NCI-H2029 (cell line): ENCODE data around the gene TRAF7.
"Not testable (repeated sequence)": the region's sequence is repeated elsewhere in the genome, so short reads cannot be mapped to it uniquely, and the experiment has no call there.

Experiments
- DNase-seq: peaks from one replicate; lab custom pipeline; 2025; lab: John Stamatoyannopoulos, UW

TRAF7 gene

DNA sequence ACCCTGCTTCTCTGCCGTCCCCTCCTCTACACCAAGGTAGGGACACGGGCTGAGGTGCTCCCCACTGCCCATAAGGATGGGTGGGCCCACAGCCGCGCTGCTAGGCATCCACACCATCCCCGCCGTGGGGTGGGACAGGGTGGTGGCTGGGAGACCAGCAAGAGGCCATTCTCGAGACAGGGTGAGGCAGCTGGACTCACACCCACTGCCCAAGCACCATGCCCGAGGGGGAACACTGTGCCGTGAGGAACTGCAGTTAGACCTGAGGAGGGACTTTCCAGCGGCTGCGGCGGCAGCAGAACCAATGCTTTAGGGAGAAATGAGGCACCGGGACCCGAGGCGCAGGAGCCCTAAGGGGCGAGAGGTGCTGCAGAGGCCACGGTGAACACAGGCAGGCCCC is 33.2 kb upstream of the TRAF7 start:
- no peak for DNase-seq

DNA sequence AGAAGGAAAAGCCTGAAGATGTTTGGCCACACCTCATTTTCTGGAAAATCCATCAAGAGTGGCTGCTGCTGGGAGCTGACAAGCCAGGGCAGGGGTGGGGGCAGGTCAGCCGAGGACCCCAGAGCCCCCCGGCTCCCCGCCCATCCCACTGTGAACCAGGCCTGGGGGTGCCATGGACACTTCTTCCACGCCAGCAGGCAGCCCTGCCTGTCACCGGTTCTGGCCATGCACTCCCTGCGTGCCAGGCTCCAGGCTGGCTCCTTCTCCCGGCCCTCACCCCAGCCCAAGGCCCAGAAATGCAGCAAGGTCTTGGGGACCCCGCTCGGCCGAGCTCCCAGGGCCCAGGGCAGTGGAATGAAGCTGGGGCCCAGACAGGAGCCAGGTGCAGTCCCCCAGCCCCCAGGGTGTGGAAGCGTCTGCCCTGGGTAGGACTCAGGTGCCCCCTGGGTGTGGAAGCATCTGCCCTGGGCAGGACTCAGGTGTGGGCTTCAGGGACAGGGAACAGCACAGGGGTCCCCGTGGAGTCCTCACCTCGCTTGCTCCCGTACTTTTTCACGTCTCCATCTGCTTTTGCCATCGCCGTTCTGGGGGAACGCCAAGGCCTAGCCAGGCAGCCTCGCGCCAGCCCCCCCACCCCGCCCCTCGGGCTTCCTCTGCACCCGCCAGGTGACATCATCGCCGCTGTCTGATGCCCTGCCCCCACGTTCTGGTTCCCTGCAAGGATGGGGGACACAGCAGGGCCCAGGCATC is 32.5 kb upstream of the TRAF7 start:
- DNase-seq = not testable (repeated sequence)

DNA sequence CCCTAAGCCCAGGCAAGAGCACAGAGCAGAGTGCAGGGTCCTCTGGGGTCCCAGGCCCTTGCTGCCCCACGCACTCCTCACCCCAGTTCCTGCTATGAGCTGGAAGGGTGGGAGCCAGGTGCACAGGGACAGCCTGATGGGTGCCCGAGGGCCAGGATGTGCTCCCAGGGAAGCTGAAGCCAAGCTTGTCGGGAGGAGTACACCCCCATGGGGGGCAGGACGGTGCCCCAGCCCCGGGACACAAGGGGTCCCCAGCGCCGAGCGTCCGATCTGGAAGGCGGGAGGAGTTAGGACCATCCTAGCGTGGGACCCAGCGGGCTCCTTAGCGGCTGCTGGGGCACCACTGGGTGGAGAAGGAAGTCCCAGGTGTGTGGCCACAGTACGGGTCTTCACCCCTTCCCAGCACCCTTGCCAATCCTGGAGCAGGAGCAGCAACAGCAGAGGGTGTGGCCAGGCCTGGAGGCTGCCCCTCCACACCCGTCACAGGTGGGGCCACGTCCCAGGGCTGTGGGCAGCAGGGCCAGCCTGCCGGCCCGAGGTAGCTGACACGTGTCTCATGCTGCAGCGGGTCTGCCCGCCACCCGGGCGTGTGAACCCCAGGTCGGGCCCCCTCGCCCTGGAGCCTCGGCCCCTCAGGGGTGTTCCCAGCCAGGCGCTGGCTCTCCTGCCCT is 31.7 kb upstream of the TRAF7 start:
- DNase-seq = not testable (repeated sequence)

- DNase-seq = not testable (repeated sequence)
Measured at GRCh38 chr16:2124377-2124693, 31.2 kb upstream of the TRAF7 start.

- not testable (repeated sequence) for DNase-seq
Measured at GRCh38 chr16:2124694-2125444, 30.7 kb upstream of the TRAF7 start.

GRCh38 chr16:2125609-2126008 is 30.0 kb upstream of the TRAF7 start:
- not testable (repeated sequence) for DNase-seq

- not testable (repeated sequence) for DNase-seq
Measured at GRCh38 chr16:2126161-2126743, 29.3 kb upstream of the TRAF7 start.

GRCh38 chr16:2126928-2127556 is 28.5 kb upstream of the TRAF7 start:
- DNase-seq = not testable (repeated sequence)

DNA sequence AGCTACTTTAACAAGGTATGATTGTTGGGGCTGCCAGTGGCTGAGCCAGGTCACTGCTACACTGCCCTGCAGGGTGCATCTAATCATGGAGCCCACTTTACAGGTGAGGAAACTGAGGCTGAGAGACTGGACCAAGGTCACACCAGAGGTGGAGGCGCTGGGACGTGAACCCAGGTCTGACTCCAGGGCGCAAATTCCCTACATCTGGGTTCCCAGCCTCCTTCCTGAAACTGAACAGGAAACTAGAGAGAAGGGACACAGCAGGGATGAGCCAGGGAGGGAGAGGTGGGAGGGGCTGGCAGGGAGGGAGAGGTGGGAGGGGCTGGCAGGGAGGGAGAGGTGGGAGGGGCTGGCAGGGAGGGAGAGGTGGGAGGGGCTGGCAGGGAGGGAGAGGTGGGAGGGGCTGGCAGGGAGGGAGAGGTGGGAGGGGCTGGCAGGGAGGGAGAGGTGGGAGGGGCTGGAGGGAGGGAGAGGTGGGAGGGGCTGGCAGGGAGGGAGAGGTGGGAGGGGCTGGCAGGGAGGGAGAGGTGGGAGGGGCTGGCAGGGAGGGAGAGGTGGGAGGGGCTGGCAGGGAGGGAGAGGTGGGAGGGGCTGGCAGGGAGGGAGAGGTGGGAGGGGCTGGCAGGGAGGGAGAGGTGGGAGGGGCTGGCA is 27.8 kb upstream of the TRAF7 start:
- DNase-seq = peak; percentile 24

DNA sequence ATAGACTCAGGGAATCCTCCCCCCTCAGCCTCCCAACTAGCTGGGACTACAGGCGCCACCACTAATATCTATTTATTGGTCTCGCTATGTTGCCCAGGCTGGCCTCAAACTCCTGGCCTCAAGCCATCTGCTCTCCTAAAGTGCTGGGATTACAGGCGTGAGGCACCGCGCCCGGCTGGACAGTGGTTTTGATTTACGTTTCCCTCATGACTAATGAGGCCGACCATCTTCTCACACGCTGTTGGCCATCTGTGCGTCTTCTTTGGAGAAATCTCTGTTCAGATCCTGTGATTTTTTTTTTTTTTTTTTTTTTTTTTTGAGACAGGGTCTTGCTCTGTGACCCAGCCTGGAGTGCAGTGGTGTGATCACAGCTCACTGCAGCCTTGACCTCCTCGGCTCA is 26.3 kb upstream of the TRAF7 start:
- not testable (repeated sequence) for DNase-seq

DNA sequence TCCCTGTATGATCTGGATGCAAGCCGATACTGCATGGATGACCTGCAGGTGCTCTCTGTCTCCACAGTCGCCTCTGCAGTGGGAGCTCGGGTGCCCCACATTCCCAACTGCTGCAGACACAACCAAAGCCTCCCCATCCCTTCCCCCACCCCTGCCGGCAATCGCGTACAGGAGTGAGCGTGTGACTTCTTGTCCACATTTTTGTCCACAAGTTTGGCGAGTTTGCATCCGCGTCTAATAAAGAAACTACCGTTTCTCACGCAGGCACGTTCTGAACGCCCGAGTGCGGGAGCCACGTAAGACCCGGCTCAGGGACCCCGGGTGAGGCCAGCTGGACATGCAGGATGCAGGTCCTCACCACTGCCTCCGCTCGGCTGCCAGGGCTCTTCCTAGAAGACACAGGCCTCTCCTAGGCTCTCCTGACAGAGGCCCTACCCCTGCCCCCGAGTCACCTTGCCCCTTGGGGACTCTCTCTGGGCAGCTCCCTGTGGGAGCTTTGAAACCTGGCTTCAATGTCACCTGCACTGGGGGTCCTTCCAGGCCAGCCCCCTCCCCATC is 25.6 kb upstream of the TRAF7 start:
- DNase-seq = not testable (repeated sequence)

GRCh38 chr16:2133797-2134196 is 21.8 kb upstream of the TRAF7 start:
- not testable (repeated sequence) for DNase-seq

GRCh38 chr16:2135071-2135470 is 20.5 kb upstream of the TRAF7 start:
- not testable (repeated sequence) for DNase-seq

DNA sequence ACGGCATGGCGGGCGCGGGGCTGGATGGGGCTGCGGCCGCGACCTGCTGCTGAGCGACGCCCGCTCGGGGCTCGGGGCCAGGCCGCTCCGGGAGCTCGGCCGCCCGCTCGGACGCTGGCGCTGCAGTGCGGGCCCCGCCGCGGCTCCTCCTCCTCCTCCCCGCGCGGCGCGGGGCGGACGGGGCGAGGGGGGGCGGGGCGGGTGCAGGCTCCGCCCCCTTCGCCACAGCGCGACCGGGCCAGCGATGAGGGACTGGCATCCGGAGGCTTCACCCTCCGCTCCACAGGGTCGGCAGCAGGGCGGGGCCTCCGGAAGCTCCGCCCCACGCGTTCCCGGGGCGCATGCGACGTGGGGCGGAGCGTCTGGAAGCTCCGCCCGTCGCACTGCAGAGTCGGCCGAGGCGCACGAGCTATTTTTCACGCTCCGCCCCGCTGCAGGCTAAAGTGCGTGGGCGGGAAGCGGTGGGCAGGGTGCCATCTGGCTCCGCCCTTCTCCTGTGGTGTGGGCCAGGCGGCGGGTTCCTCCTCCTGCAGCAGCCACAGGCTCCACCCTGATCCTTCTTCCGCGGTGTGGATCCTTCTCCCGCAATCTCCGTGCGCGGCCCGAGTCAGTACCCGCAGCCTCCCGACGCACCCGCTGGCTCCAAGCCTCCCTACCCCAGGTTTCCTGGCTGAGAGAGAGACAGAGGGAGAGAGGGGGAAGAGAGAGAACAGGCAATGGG is 19.7 kb upstream of the TRAF7 start, which contains the start of gene PKD1:
TSS of gene PKD1 (minus strand) at position 129 of the 721 bp plus-strand sequence. CDS start 209 bp downstream, outside the sequence.
- DNase-seq = peak; percentile 73

DNA sequence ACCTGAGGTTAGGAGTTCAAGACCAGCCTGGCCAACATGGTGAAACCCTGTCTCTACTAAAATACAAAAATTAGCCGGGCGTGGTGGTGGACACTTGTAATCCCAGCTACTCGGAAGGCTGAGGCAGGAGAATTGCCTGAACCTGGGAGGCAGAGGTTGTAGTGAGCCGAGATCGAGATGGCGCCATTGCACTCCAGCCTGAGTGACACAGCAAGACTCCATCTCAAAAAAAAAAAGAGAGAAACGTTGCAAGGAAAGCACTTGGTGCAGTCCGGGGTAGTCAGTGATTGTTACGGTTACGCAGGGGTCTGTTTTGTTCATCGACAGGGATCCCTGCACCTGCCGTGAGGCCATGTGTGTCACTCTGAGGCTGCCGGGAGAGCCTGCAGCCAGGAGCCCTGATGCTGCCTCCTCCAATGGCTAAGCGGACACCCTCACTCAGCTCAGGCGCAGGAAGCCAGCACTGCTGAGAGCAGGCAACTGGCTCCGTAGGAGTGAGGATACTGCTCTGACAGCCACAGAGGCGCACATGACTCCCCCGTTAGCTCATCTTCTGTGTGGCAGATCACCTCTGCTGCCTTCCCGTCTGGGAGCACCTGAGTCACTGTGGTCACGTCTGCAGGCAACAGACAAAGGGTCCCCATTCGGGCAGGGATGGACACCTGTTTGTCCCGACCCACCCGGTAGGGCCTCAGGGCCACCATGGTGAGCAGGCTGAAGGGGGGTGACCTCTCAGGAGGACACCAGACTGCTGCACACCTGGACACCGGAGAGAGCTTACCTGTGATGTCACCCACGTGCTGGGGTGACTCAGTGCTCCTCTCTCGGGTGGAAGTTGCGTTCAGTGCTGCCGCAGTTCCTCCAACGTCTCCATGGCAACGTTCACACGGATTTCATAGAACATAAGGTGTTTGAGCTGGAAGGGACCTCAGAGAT is 12.4 kb upstream of the TRAF7 start:
- no peak for DNase-seq

- no peak for DNase-seq
Measured at GRCh38 chr16:2143878-2144485, 11.6 kb upstream of the TRAF7 start.

DNA sequence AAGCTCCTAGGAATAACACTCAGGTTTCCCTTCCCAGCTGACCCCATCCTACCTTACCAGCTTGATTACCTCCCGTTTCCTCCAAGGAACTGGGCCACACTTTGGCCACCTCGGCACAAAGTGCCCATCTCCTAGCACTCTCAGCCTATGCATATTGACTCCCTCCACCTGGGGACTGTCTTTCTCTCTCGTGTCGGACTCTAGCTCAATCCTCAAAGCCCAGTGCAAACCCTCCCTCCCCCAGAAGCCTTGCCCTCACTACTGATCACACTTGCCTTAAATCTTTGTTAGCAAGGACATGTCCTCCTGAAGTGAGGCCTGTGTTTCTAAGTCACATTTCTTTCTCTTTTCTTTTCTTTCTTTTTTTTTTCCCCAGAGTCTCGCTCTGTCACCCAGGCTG is 9.7 kb upstream of the TRAF7 start:
- DNase-seq = no peak

DNA sequence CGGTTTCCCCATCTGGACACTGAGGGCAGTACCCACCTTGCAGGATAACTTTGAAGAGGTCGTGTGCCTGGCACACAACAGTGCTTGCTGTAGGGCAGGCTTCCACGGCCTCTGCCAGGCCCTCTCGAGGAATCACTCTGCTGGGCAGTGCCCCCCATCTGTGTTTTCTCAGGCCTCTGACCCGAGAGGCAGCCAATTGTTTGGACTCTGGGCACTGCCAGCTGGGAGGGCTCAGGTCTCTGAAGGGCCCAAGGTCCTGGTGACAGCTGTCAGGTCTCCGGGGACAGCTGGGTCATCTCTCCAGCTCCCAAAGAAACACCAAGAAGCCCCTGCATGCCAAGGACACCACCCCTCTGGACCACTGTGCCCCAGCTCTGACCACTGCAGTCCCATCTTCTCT is 8.2 kb upstream of the TRAF7 start:
- no peak for DNase-seq
